Measurements from ENCODE around the gene ZAP70.
"Not testable (repeated sequence)": the region's sequence is repeated elsewhere in the genome, so short reads cannot be mapped to it uniquely, and the experiment has no call there.

ZAP70 gene

GRCh38 chr2:97711394-97711711 is 2.0 kb upstream of the ZAP70 start:
- H3K4me1 ChIP-seq (ENCODE audit: control insufficient read depth, low read length), result peaks cover 15% of the 10 kb centered on the region
- H3K27ac ChIP-seq (ENCODE audit: low read depth, low read length), result no peak overlapping the region
- no peaks in the 10 kb centered on the region for H3K9me2 ChIP-seq (replicated peaks; ENCODE audit: control insufficient read depth, low read length)
- no peak overlapping the region for H3K4me3 ChIP-seq (ENCODE audit: low read length)
- no peaks in the 10 kb centered on the region for H3F3A ChIP-seq (ENCODE audit: control insufficient read depth, insufficient read depth)
- no peak for TF ChIP-seq CTCF (IDR thresholded peaks at IDR 0.05; ENCODE audit: low read depth, low read length, poor library complexity, severe bottlenecking)
- no peak for TF ChIP-seq EZH2phosphoT487 (IDR thresholded peaks at IDR 0.05; ENCODE audit: borderline replicate concordance, low read length)
- no peaks in the 10 kb centered on the region for H4K20me1 ChIP-seq (ENCODE audit: control insufficient read depth, insufficient read depth, low read depth, low read length)
- no peaks in the 10 kb centered on the region for H3K79me2 ChIP-seq (ENCODE audit: control insufficient read depth, low read length)
- no peaks in the 10 kb centered on the region for H3K9me3 ChIP-seq (ENCODE audit: control insufficient read depth, insufficient read depth, low read length)
- H3K36me3 ChIP-seq (ENCODE audit: control insufficient read depth, low read length), result no peaks in the 10 kb centered on the region
- no peak overlapping the region for H3K4me2 ChIP-seq (ENCODE audit: low read length)
- no peaks in the 10 kb centered on the region for H3K27me3 ChIP-seq (ENCODE audit: control insufficient read depth, low read length)

DNA sequence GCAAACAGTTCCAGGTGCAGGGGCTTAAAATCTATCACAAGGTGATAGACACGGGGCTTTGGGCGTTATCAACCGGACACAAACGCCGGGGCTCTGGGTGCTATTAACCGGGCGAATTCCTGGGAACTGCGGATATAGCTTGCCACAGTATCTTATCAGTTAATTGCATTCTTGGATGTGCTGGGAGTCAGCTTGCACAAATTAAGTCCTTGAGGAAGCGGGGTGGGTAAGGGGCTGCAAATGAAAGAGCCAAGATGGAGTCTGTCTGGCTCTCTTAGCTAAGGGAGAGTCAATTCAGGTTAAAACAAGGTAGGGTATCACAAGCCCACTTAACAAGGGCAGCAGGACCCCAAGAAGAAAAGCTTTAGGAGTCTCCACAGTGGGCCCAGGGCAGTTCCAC is 1.2 kb upstream of the ZAP70 start:
- not testable (repeated sequence) for H3K9me3 ChIP-seq (ENCODE audit: control insufficient read depth, insufficient read depth, low read length); H3K27ac ChIP-seq (ENCODE audit: low read depth, low read length); H3K36me3 ChIP-seq (ENCODE audit: control insufficient read depth, low read length); H3F3A ChIP-seq (ENCODE audit: control insufficient read depth, insufficient read depth); H4K20me1 ChIP-seq (ENCODE audit: control insufficient read depth, insufficient read depth, low read depth, low read length); H3K4me2 ChIP-seq (ENCODE audit: low read length); H3K79me2 ChIP-seq (ENCODE audit: control insufficient read depth, low read length); H3K27me3 ChIP-seq (ENCODE audit: control insufficient read depth, low read length); H3K9me2 ChIP-seq (replicated peaks; ENCODE audit: control insufficient read depth, low read length); H3K4me3 ChIP-seq (ENCODE audit: low read length)
- H3K4me1 ChIP-seq (ENCODE audit: control insufficient read depth, low read length), result peaks cover 15% of the 10 kb centered on the region

- Histone ChIP-seq H3K9me3 (ENCODE audit: control insufficient read depth, insufficient read depth, low read length) (no peaks in the 10 kb centered on the region), H3K27ac (ENCODE audit: low read depth, low read length) (no peak overlapping the region), H3K4me3 (ENCODE audit: low read length) (no peak overlapping the region), H3K36me3 (ENCODE audit: control insufficient read depth, low read length) (no peaks in the 10 kb centered on the region), H3F3A (ENCODE audit: control insufficient read depth, insufficient read depth) (no peaks in the 10 kb centered on the region), H3K4me2 (ENCODE audit: low read length) (no peak overlapping the region), H3K4me1 (ENCODE audit: control insufficient read depth, low read length) (peaks cover 15% of the 10 kb centered on the region), H3K27me3 (ENCODE audit: control insufficient read depth, low read length) (no peaks in the 10 kb centered on the region), H3K79me2 (ENCODE audit: control insufficient read depth, low read length) (no peaks in the 10 kb centered on the region), H4K20me1 (ENCODE audit: control insufficient read depth, insufficient read depth, low read depth, low read length) (no peaks in the 10 kb centered on the region), H3K9me2 (replicated peaks; ENCODE audit: control insufficient read depth, low read length) (no peaks in the 10 kb centered on the region)
- TF ChIP-seq CTCF (IDR thresholded peaks at IDR 0.05; ENCODE audit: low read depth, low read length, poor library complexity, severe bottlenecking) (no peak), EZH2phosphoT487 (IDR thresholded peaks at IDR 0.05; ENCODE audit: borderline replicate concordance, low read length) (no peak)
These were observed 582 bp upstream of the ZAP70 start for GRCh38 chr2:97712693-97713295.

GRCh38 chr2:97714084-97714949 is 941 bp downstream of the ZAP70 start:
- no peaks in the 10 kb centered on the region for H3K9me3 ChIP-seq (ENCODE audit: control insufficient read depth, insufficient read depth, low read length)
- no peaks in the 10 kb centered on the region for H3K9me2 ChIP-seq (replicated peaks; ENCODE audit: control insufficient read depth, low read length)
- peaks cover 20% of the 10 kb centered on the region for H3K4me1 ChIP-seq (ENCODE audit: control insufficient read depth, low read length)
- H3K27me3 ChIP-seq (ENCODE audit: control insufficient read depth, low read length), result no peaks in the 10 kb centered on the region
- no peaks in the 10 kb centered on the region for H3F3A ChIP-seq (ENCODE audit: control insufficient read depth, insufficient read depth)
- no peaks in the 10 kb centered on the region for H3K79me2 ChIP-seq (ENCODE audit: control insufficient read depth, low read length)
- no peak overlapping the region for H3K27ac ChIP-seq (ENCODE audit: low read depth, low read length)
- no peaks in the 10 kb centered on the region for H4K20me1 ChIP-seq (ENCODE audit: control insufficient read depth, insufficient read depth, low read depth, low read length)
- no peak overlapping the region for H3K4me3 ChIP-seq (ENCODE audit: low read length)
- H3K4me2 ChIP-seq (ENCODE audit: low read length), result no peak overlapping the region
- TF ChIP-seq CTCF (IDR thresholded peaks at IDR 0.05; ENCODE audit: low read depth, low read length, poor library complexity, severe bottlenecking) (no peak), EZH2phosphoT487 (IDR thresholded peaks at IDR 0.05; ENCODE audit: borderline replicate concordance, low read length) (no peak)
- H3K36me3 ChIP-seq (ENCODE audit: control insufficient read depth, low read length), result no peaks in the 10 kb centered on the region

Measured in DOHH2 (cell line).